ENCODE measurements around the gene PDE9A. TPM values are rescaled to one million over a fixed set of nuclear protein-coding genes. Genes with fewer than 3 reads are reported as not detected.

The PDE9A gene
- polyA plus RNA-seq, 2 of the 4 experiments (the other 2 are of a cell fraction): 1.3 to 3.1 TPM

GRCh38 chr21:42731264-42732032 lies 78.0 kb downstream of the PDE9A start:
- Histone ChIP-seq H3K4me2 (no peak overlapping the region), H3K4me3 (no peak overlapping the region), H3K27ac (no peak overlapping the region), H3K9me3 (no peaks in the 10 kb centered on the region), H3K4me1 (peaks cover 15% of the 10 kb centered on the region; the same call in 2 of the 3 replicates)
- no peak for FAIRE-seq
- no peak for TF ChIP-seq EP300 (IDR thresholded peaks at IDR 0.05)
- no peak for TF ChIP-seq CBX8 (IDR thresholded peaks at IDR 0.05)
- TF ChIP-seq JUNB (IDR thresholded peaks at IDR 0.05): no peak
- no peak for TF ChIP-seq CBX2 (IDR thresholded peaks at IDR 0.05; ENCODE audit: borderline replicate concordance, low read depth)
- TF ChIP-seq ZC3H11A (IDR thresholded peaks at IDR 0.05): no peak
- TF ChIP-seq CEBPB (IDR thresholded peaks at IDR 0.05): no peak
- no peak for TF ChIP-seq HOXB13 (CRISPR knock-in tag; IDR thresholded peaks at IDR 0.05; ENCODE audit: low read depth)
- TF ChIP-seq KDM1A (IDR thresholded peaks at IDR 0.05; ENCODE audit: low read depth): no peak
- no peak for TF ChIP-seq KDM5A (IDR thresholded peaks at IDR 0.05)
- no peak for TF ChIP-seq SMC3 (IDR thresholded peaks at IDR 0.05)
- TF ChIP-seq CHD4 (IDR thresholded peaks at IDR 0.05; ENCODE audit: borderline replicate concordance): no peak
- TF ChIP-seq MAFK (IDR thresholded peaks at IDR 0.05; ENCODE audit: partially characterized antibody): no peak
- TF ChIP-seq RNF2 (IDR thresholded peaks at IDR 0.05; ENCODE audit: borderline replicate concordance, low read depth): no peak
- ATAC-seq: no peak
- no peak for DNase-seq (ENCODE audit: low read depth in 1 of 2, low spot score in 1 of 2)
- POLR2A ChIA-PET: no interaction called here
- 79% methylated on average over 18 of the region's 19 CpGs for WGBS (ENCODE audit: missing lambda C conversion rate)
- CTCF ChIA-PET: no interaction called here

- Histone ChIP-seq H3K9me3 (no peaks in the 10 kb centered on the region), H3K4me3 (no peak overlapping the region), H3K27ac (no peak overlapping the region), H3K4me1 (peaks cover 15% of the 10 kb centered on the region; the same call in 2 of the 3 replicates), H3K4me2 (no peak overlapping the region)
- no peak for FAIRE-seq
- TF ChIP-seq HOXA7 (CRISPR knock-in tag; IDR thresholded peaks at IDR 0.05) (no peak), ELK1 (IDR thresholded peaks at IDR 0.05; ENCODE audit: low read depth, low read length) (no peak), NFE2L2 (conservative IDR thresholded peaks at IDR 0.05; ENCODE audit: low read length) (no peak), EP300 (IDR thresholded peaks at IDR 0.05) (no peak), REST (IDR thresholded peaks at IDR 0.05) (no peak), CHD4 (IDR thresholded peaks at IDR 0.05; ENCODE audit: borderline replicate concordance) (no peak), HDAC2 (IDR thresholded peaks at IDR 0.05) (no peak), MAX (IDR thresholded peaks at IDR 0.05) (no peak), FOSB (CRISPR knock-in tag; IDR thresholded peaks at IDR 0.05) (no peak), ZFP36 (IDR thresholded peaks at IDR 0.05; ENCODE audit: borderline replicate concordance, partially characterized antibody) (no peak), SMC3 (IDR thresholded peaks at IDR 0.05) (no peak), MAZ (IDR thresholded peaks at IDR 0.05; ENCODE audit: borderline replicate concordance, low read depth, low read length) (no peak), HEYL (CRISPR knock-in tag; IDR thresholded peaks at IDR 0.05) (no peak), E2F6 (IDR thresholded peaks at IDR 0.05; ENCODE audit: borderline replicate concordance, low read depth) (no peak), BCL3 (IDR thresholded peaks at IDR 0.05) (no peak), ZNF302 (CRISPR knock-in tag; IDR thresholded peaks at IDR 0.05) (no peak), TP53 (CRISPR knock-in tag; IDR thresholded peaks at IDR 0.05) (no peak)
- DNase-seq (ENCODE audit: low read depth in 1 of 2, low spot score in 1 of 2): no peak
- ChIA-PET CTCF (no interaction called here), POLR2A (no interaction called here)
- no peak for ATAC-seq
- WGBS (ENCODE audit: missing lambda C conversion rate): 78% methylated on average over 7 of the region's 12 CpGs
Measured at GRCh38 chr21:42732033-42732410, 78.6 kb downstream of the PDE9A start.

Measured in A549 (cell line).